GM19395 (cell line): ENCODE results near the gene HDAC4.

Source experiments
- ATAC-seq: cut with Tn5 transposase; IDR thresholded peaks from one replicate; pipeline ENCODE4 v1.9.1; 2021; ENCODE audit warnings: mild to moderate bottlenecking, moderate library complexity; ENCODE audit not compliant: unreplicated experiment

The HDAC4 gene

GRCh38 chr2:239271882-239272281 lies 128.9 kb downstream of the HDAC4 start:
- ATAC-seq, result no peak

- ATAC-seq, result no peak
These were observed 129.3 kb downstream of the HDAC4 start for GRCh38 chr2:239271471-239271870.

GRCh38 chr2:239269916-239270315 lies 130.9 kb downstream of the HDAC4 start:
- no peak for ATAC-seq

- no peak for ATAC-seq
These were observed 131.5 kb downstream of the HDAC4 start for GRCh38 chr2:239269173-239269885.

- ATAC-seq, result no peak
These were observed 132.3 kb downstream of the HDAC4 start for GRCh38 chr2:239268549-239268948.

GRCh38 chr2:239268082-239268481 lies 132.7 kb downstream of the HDAC4 start:
- no peak for ATAC-seq

- ATAC-seq, result peak; percentile 93
These were observed 133.4 kb downstream of the HDAC4 start for GRCh38 chr2:239267288-239267951.

- ATAC-seq, result peak; percentile 5
These were observed 134.0 kb downstream of the HDAC4 start for GRCh38 chr2:239266779-239267287.

GRCh38 chr2:239266434-239266766 lies 134.4 kb downstream of the HDAC4 start:
- no peak for ATAC-seq

GRCh38 chr2:239265681-239266433 lies 135.0 kb downstream of the HDAC4 start:
- no peak for ATAC-seq

- peak; percentile 37 for ATAC-seq
These were observed 135.8 kb downstream of the HDAC4 start for GRCh38 chr2:239264838-239265651.

- no peak for ATAC-seq
These were observed 136.4 kb downstream of the HDAC4 start for GRCh38 chr2:239264492-239264837.

GRCh38 chr2:239263669-239264491 lies 136.9 kb downstream of the HDAC4 start:
- no peak for ATAC-seq

- ATAC-seq, result no peak
These were observed 137.6 kb downstream of the HDAC4 start for GRCh38 chr2:239263231-239263630.

- ATAC-seq, result no peak
These were observed 138.2 kb downstream of the HDAC4 start for GRCh38 chr2:239262484-239263230.

GRCh38 chr2:239261796-239262483 lies 138.9 kb downstream of the HDAC4 start:
- ATAC-seq, result no peak

GRCh38 chr2:239261356-239261755 lies 139.5 kb downstream of the HDAC4 start:
- ATAC-seq, result no peak

GRCh38 chr2:239260546-239261327 lies 140.1 kb downstream of the HDAC4 start:
- no peak for ATAC-seq
